H1 (cell line): ENCODE measurements around the gene CYP2W1. TPM values are rescaled to one million over a fixed set of nuclear protein-coding genes. Genes with fewer than 3 reads are reported as not detected.

Source experiments
- CTCF ChIA-PET: fragments of 300-600 bp; sonication (Branson Sonifier 250); formaldehyde crosslinking; loops from one replicate; lab custom pipeline; 2021; ENCODE audit not compliant: partially characterized antibody; lab: Charles Lee
- POLR2A ChIA-PET: fragments of 300-600 bp; sonication (Branson Sonifier 250); formaldehyde crosslinking; loops from one replicate; lab custom pipeline; 2021; ENCODE audit warnings: inconsistent platforms; ENCODE audit not compliant: partially characterized antibody; lab: Charles Lee
- DNase-seq, 2 experiments: peaks; one replicate each; pipeline versions ENCODE4 v3.0.0 to v3.0.0-alpha.2; 2010 to 2022; ENCODE audit warnings: low spot score in 2 of 2, low read depth in 1 of 2, mixed read lengths in 1 of 2
- FAIRE-seq: peaks from 2 replicates; lab custom pipeline; 2011; peaks lifted over from hg19 to GRCh38; lab: Jason Lieb, UNC
- H2AFZ ChIP-seq: 2 replicates; pipeline ENCODE4 v1.8.1; 2012; ENCODE audit warnings: low read length, inconsistent platforms
- H2AK5ac ChIP-seq: 2 replicates; pipeline ENCODE4 v1.6.1; 2013; ENCODE audit warnings: low read depth, low read length
- H2BK120ac ChIP-seq: replicated peaks from 2 replicates; pipeline ENCODE3; 2013; ENCODE audit warnings: low read depth, low read length, inconsistent platforms
- H2BK12ac ChIP-seq: 2 replicates; pipeline ENCODE4 v1.6.1; 2013; ENCODE audit warnings: low read depth, low read length
- H2BK15ac ChIP-seq: 2 replicates; pipeline ENCODE4 v1.6.1; 2013; ENCODE audit warnings: low read length
- H2BK20ac ChIP-seq: 2 replicates; pipeline ENCODE4 v1.6.1; 2013; ENCODE audit warnings: low read length
- H2BK5ac ChIP-seq: 2 replicates; pipeline ENCODE4 v1.6.1; 2013; ENCODE audit warnings: low read depth, low read length
- H3K14ac ChIP-seq: 2 replicates; pipeline ENCODE4 v1.6.1; 2013; ENCODE audit warnings: inconsistent platforms; ENCODE audit not compliant: insufficient read length
- H3K18ac ChIP-seq: 2 replicates; pipeline ENCODE4 v1.6.1; 2013; ENCODE audit warnings: low read length; ENCODE audit errors: extremely low read depth
- H3K23ac ChIP-seq: 2 replicates; pipeline ENCODE4 v1.6.1; 2013; ENCODE audit warnings: inconsistent platforms; ENCODE audit not compliant: insufficient read length
- H3K23me2 ChIP-seq: 2 replicates; pipeline ENCODE4 v1.6.1; 2013; ENCODE audit warnings: low read depth, low read length
- H3K27ac ChIP-seq: 2 replicates; pipeline ENCODE4 v1.6.1; 2011; ENCODE audit warnings: low read depth, low read length, inconsistent platforms
- H3K27me3 ChIP-seq, 4 experiments: replicated peaks in 1 of 4; 1 replicate in 1 of 4; 2 replicates in 3 of 4; pipeline versions ENCODE4 v1.6.1 to v1.8.1; 2011 to 2013; ENCODE audit warnings: low read length in 3 of 4, mild to moderate bottlenecking in 3 of 4, inconsistent platforms in 2 of 4, mixed read lengths in 2 of 4, moderate library complexity in 1 of 4; ENCODE audit not compliant: control insufficient read depth in 3 of 4, insufficient read depth in 3 of 4; ENCODE audit errors: extremely low read depth in 1 of 4
- H3K36me3 ChIP-seq, 4 experiments: 2 replicates each; pipeline versions ENCODE4 v1.6.1 to v1.8.1; 2011 to 2013; ENCODE audit warnings: mild to moderate bottlenecking in 4 of 4, low read length in 3 of 4, moderate library complexity in 2 of 4, control low read depth in 1 of 4, inconsistent platforms in 1 of 4; ENCODE audit not compliant: insufficient read depth in 4 of 4, control insufficient read depth in 2 of 4
- H3K4ac ChIP-seq: replicated peaks from 2 replicates; pipeline ENCODE3; 2013; ENCODE audit warnings: low read length, low read depth, mixed read lengths, inconsistent platforms; ENCODE audit not compliant: insufficient read length
- H3K4me1 ChIP-seq, 4 experiments: replicated peaks in 1 of 4; 1 replicate in 1 of 4; 2 replicates in 3 of 4; pipeline versions ENCODE4 v1.6.1 to v1.8.1; 2011 to 2013; ENCODE audit warnings: low read length in 3 of 4, inconsistent platforms in 2 of 4, mixed read lengths in 1 of 4; ENCODE audit not compliant: insufficient read depth in 4 of 4, control insufficient read depth in 3 of 4
- H3K4me2 ChIP-seq, 2 experiments: 2 replicates each; pipeline versions ENCODE4 v1.6.1 to v1.8.1; 2011 to 2013; ENCODE audit warnings: low read depth in 2 of 2, low read length in 2 of 2, control low read depth in 1 of 2, inconsistent platforms in 1 of 2, mild to moderate bottlenecking in 1 of 2; ENCODE audit not compliant: insufficient read depth in 1 of 2
- H3K4me3 ChIP-seq, 4 experiments: fragments of 200-600, 300-600 bp in 1 of 4; sonication (generic), shearing (Covaris generic), sonication (Bioruptor Twin) in 1 of 4; 2 replicates each; pipeline versions ENCODE4 v1.5.1 to v1.8.1; 2011 to 2016; ENCODE audit warnings: low read length in 4 of 4, low read depth in 3 of 4, control low read depth in 2 of 4, inconsistent platforms in 2 of 4, mild to moderate bottlenecking in 2 of 4, mixed read lengths in 1 of 4, moderate library complexity in 1 of 4; ENCODE audit not compliant: insufficient read depth in 2 of 4; ENCODE audit errors: extremely low read depth in 1 of 4
- H3K56ac ChIP-seq: replicated peaks from 2 replicates; pipeline ENCODE3; 2013; ENCODE audit warnings: low read depth, mild to moderate bottlenecking, mixed read lengths, low read length, inconsistent platforms; ENCODE audit not compliant: insufficient read length
- H3K79me1 ChIP-seq: 2 replicates; pipeline ENCODE4 v1.6.1; 2013; ENCODE audit warnings: low read depth, low read length, control low read depth
- H3K79me2 ChIP-seq, 2 experiments: 2 replicates each; pipeline versions ENCODE4 v1.6.1 to v1.8.1; 2012 to 2013; ENCODE audit warnings: low read length in 2 of 2, mild to moderate bottlenecking in 2 of 2, inconsistent platforms in 1 of 2; ENCODE audit not compliant: insufficient read depth in 2 of 2, control insufficient read depth in 1 of 2
- H3K9ac ChIP-seq, 4 experiments: replicated peaks in 1 of 4; 1 replicate in 1 of 4; 2 replicates in 3 of 4; pipeline versions ENCODE4 v1.6.1 to v1.8.1; 2011 to 2013; ENCODE audit warnings: low read depth in 3 of 4, low read length in 3 of 4, control low read depth in 2 of 4, mild to moderate bottlenecking in 2 of 4, moderate library complexity in 2 of 4, inconsistent platforms in 1 of 4; ENCODE audit errors: extremely low read depth in 1 of 4
- H3K9me3 ChIP-seq, 2 experiments: 2 replicates each; pipeline versions ENCODE4 v1.6.1 to v1.8.1; 2012 to 2013; ENCODE audit warnings: mild to moderate bottlenecking in 2 of 2, moderate library complexity in 2 of 2, control low read depth in 1 of 2, inconsistent platforms in 1 of 2, low read depth in 1 of 2, low read length in 1 of 2, mixed read lengths in 1 of 2; ENCODE audit not compliant: insufficient read depth in 2 of 2
- H4K20me1 ChIP-seq, 2 experiments: replicated peaks in 1 of 2; 2 replicates each; pipeline versions ENCODE3 to v1.8.1; 2011 to 2013; ENCODE audit warnings: inconsistent platforms in 2 of 2, low read length in 2 of 2, mild to moderate bottlenecking in 1 of 2; ENCODE audit not compliant: insufficient read depth in 2 of 2, control insufficient read depth in 1 of 2
- H4K5ac ChIP-seq: 2 replicates; pipeline ENCODE4 v1.6.1; 2013; ENCODE audit warnings: low read length, low read depth, mixed read lengths, inconsistent platforms; ENCODE audit not compliant: insufficient read length
- H4K8ac ChIP-seq: 2 replicates; pipeline ENCODE4 v1.8.0; 2013; ENCODE audit warnings: mild to moderate bottlenecking, moderate library complexity, low read length, inconsistent platforms; ENCODE audit not compliant: insufficient read depth; ENCODE audit errors: extremely low read depth
- H4K91ac ChIP-seq: replicated peaks from 2 replicates; pipeline ENCODE3; 2013; ENCODE audit warnings: low read length, mixed read lengths, inconsistent platforms; ENCODE audit not compliant: insufficient read length
- BRCA1 ChIP-seq: IDR thresholded peaks from 2 replicates; pipeline ENCODE4 v1.6.1; 2012; ENCODE audit warnings: low read depth, low read length, improper control_type of control experiment
- CHD1 ChIP-seq: IDR thresholded peaks from 2 replicates; pipeline ENCODE4 v1.6.1; 2012; ENCODE audit warnings: low read depth, low read length, improper control_type of control experiment
- KDM5A ChIP-seq: fragments of 200-600 bp; IDR thresholded peaks from 2 replicates; pipeline ENCODE4 v1.7.1; 2012; ENCODE audit warnings: mild to moderate bottlenecking, low read length, inconsistent platforms, mixed read lengths
- POLR2AphosphoS5 ChIP-seq: IDR thresholded peaks from 2 replicates; pipeline ENCODE4 v1.6.1; 2011; ENCODE audit warnings: low read depth, low read length
- SIRT6 ChIP-seq: IDR thresholded peaks from one replicate; pipeline ENCODE4 v1.7.1; 2012; ENCODE audit warnings: low read length, inconsistent platforms
- TEAD4 ChIP-seq: IDR thresholded peaks from 2 replicates; pipeline ENCODE4 v1.6.1; 2012; ENCODE audit warnings: low read depth, low read length, inconsistent platforms, mixed read lengths
- WGBS, 2 experiments: shearing (Covaris generic) in 1 of 2; methylation state at CpG; one replicate each; pipeline versions ENCODE4 v1.1.6 to v1.1.7; 2013 to 2015; ENCODE audit warnings: low lambda C conversion rate in 2 of 2, mixed read lengths in 2 of 2, inconsistent platforms in 1 of 2, low coverage in 1 of 2, missing lambda C conversion rate in 1 of 2; ENCODE audit not compliant: insufficient replicate concordance in 2 of 2, insufficient coverage in 1 of 2, insufficient read length in 1 of 2; ENCODE audit errors: extremely low coverage in 1 of 2, missing lambda C conversion rate in 1 of 2; 5-methylcytosine and 5-hydroxymethylcytosine counted together
- polyA plus RNA-seq, 7 experiments: library from polyadenylated mRNA; depleted of rRNA in 3 of 7; stranded (reverse) in 5 of 7; unstranded in 2 of 7; fragments of >200 nt in 5 of 7; fragments of 200-250 nt in 2 of 7; gene quantifications; 1 replicate in 5 of 7; 2 replicates in 1 of 7; 4 replicates in 1 of 7; pipeline versions ENCODE4 v1.2.1 to v1.2.3, GENCODE V29; 2011 to 2013; ENCODE audit warnings: missing spikeins in 2 of 7, mixed read lengths in 2 of 7
- total RNA-seq: library from RNA; stranded (reverse); fragmentation: NEBNext Ultra II Directional; extraction: Animal tissue kit (Norgen Biotek cat#: 25700); gene quantifications from 2 replicates; pipeline ENCODE4 v1.2.1, GENCODE V29; 2021
- TF ChIP-seq, protein P1 (sequence below): IDR thresholded peaks from 2 replicates; pipeline ENCODE4 v1.6.1; 2011; ENCODE audit warnings: low read depth, mild to moderate bottlenecking, low read length; ENCODE audit not compliant: insufficient read depth

CYP2W1 gene
- total and polyA plus RNA-seq, 2 of the 8 experiments (the other 6 are each of a cell fraction or from before 2014, with no cell fraction given) = not detected

- Histone ChIP-seq H4K5ac (no peak overlapping the region), H3K79me1 (peaks cover 5% of the 10 kb centered on the region), H2AFZ (no peak overlapping the region), H3K56ac (no peak overlapping the region), H3K79me2 (peaks cover 4 to 25% of the 10 kb centered on the region in 2 experiments; a peak in 3 of 4 replicates), H3K27me3 (no peaks in the 10 kb centered on the region), H4K91ac (no peak overlapping the region), H3K36me3 (peaks cover 7 to 47% (median 22%) of the 10 kb centered on the region in 4 experiments), H3K9ac (no peak overlapping the region), H2BK12ac (no peak overlapping the region), H2BK120ac (no peak overlapping the region), H3K14ac (no peak overlapping the region), H4K20me1 (peaks cover 2 to 23% of the 10 kb centered on the region in 2 experiments), H4K8ac (0 out of 2 replicates have a peak overlapping the region, but pooled peaks have one; percentile 25), H3K4me1 (peaks cover 0 to 2% (median under 1%) of the 10 kb centered on the region in 4 experiments; a peak in 2 of 7 replicates), H3K4ac (no peak overlapping the region), H2AK5ac (no peak overlapping the region), H3K18ac (no peak overlapping the region), H2BK5ac (no peak overlapping the region), H2BK20ac (no peak overlapping the region), H3K4me3 (no peak overlapping the region), H3K4me2 (no peak overlapping the region), H3K27ac (no peak overlapping the region), H3K9me3 (no peaks in the 10 kb centered on the region), H3K23ac (no peak overlapping the region), H3K23me2 (peaks cover 2% of the 10 kb centered on the region; the same call in 1 of the 2 replicates), H2BK15ac (no peak overlapping the region)
- TF ChIP-seq CHD1 = no peak
- no peak for TF ChIP-seq KDM5A
- no peak for TF ChIP-seq BRCA1
- TF ChIP-seq TEAD4 = no peak
- no peak for TF ChIP-seq SIRT6
- no peak for TF ChIP-seq POLR2AphosphoS5
- TF ChIP-seq, protein P1, sequence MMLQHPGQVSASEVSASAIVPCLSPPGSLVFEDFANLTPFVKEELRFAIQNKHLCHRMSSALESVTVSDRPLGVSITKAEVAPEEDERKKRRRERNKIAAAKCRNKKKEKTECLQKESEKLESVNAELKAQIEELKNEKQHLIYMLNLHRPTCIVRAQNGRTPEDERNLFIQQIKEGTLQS = no peak
- 94% methylated on average over 6 of the region's 6 CpGs; no CpG with 5 or more reads in 1 of the 2 experiments for WGBS, 2 experiments
- POLR2A ChIA-PET = interaction anchor here (0.9 kb wide), 1 partner anchor 8 kb away, joined by 3 read pairs; no protein-coding TSS in a partner anchor
- CTCF ChIA-PET = interaction anchor here (0.6 to 1.7 kb wide), 6 partner anchors 13 to 478 kb away, joined by 3 to 5 read pairs (median 3); no protein-coding TSS in a partner anchor
- no peak for FAIRE-seq
- DNase-seq = no peak
These were observed 12.2 kb upstream of the CYP2W1 start for GRCh38 chr7:970744-971143.
